IPS-20b (cell line): ENCODE data around the gene ZBTB17.

Experiments used
- H3K27ac ChIP-seq: one replicate; pipeline ENCODE4 v1.5.1; 2013; ENCODE audit warnings: low read length
- H3K27me3 ChIP-seq: 2 replicates; pipeline ENCODE4 v1.6.1; 2013; ENCODE audit warnings: mild to moderate bottlenecking, low read length, inconsistent platforms; ENCODE audit not compliant: insufficient read depth
- H3K36me3 ChIP-seq: 2 replicates; pipeline ENCODE4 v1.6.1; 2013; ENCODE audit warnings: low read depth, mild to moderate bottlenecking, inconsistent platforms, low read length, moderate library complexity; ENCODE audit not compliant: insufficient read depth
- H3K4me1 ChIP-seq: 2 replicates; pipeline ENCODE4 v1.6.1; 2013; ENCODE audit warnings: mild to moderate bottlenecking, control low read depth, inconsistent platforms, low read length, moderate library complexity; ENCODE audit not compliant: insufficient read depth
- H3K4me3 ChIP-seq: 2 replicates; pipeline ENCODE4 v1.5.1; 2013; ENCODE audit warnings: mild to moderate bottlenecking, low read length, inconsistent platforms
- H3K9ac ChIP-seq: 2 replicates; pipeline ENCODE4 v1.6.1; 2013; ENCODE audit warnings: low read depth, mild to moderate bottlenecking, inconsistent platforms, low read length, moderate library complexity
- H3K9me3 ChIP-seq: 2 replicates; pipeline ENCODE4 v1.6.1; 2013; ENCODE audit warnings: mild to moderate bottlenecking, low read depth, low read length, inconsistent platforms; ENCODE audit not compliant: insufficient read depth

Gene ZBTB17

DNA sequence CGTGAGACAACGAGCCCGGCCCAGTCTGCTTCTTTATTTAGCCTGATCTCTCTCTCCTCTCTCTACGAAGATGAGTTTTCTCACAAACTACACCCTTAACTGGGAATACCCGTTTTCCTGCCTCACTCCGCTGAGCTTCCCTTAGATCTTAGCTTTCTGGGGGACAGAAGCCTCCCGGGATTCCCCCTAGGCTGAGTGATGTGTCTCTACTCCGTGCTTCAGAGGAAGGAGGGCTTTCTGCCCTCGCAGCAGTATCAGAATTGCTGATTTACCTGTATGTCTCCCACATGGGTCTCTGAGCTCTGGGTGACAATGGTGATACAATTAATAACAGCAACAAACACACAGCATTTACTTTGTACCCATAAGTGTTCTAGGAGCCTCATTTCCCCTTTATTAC, 1.0 kb downstream of the ZBTB17 start:
- peaks cover 3% of the 10 kb centered on the region; the same call in 1 of the 2 replicates for H3K9me3 ChIP-seq
- H3K27ac ChIP-seq = no peak overlapping the region
- H3K36me3 ChIP-seq = peaks cover 16% of the 10 kb centered on the region
- peak overlapping the region; percentile 72; the same call in 1 of the 2 replicates for H3K9ac ChIP-seq
- peak overlapping the region; percentile 89 for H3K4me3 ChIP-seq
- peaks cover 3% of the 10 kb centered on the region; the same call in 1 of the 2 replicates for H3K4me1 ChIP-seq
- no peaks in the 10 kb centered on the region for H3K27me3 ChIP-seq

DNA sequence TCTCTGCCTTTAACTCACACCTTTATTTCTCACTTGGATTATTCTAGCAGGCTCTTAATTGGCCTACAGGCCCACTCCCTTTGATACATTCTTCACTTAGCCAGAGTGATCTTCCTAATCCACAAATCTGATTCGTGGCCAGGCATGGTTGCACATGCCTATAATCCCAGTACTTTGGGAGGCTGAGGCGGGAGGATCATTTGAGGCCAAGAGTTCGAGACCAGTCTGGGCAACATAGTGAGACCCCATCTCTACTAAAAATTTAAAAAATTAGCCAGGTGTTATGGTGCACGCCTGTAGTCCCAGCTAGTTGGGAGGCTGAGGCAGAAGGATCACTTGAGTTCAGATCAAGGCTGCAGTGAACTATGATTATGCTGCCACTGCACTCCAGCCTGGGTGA, 2.1 kb downstream of the ZBTB17 start:
- Histone ChIP-seq H3K9ac (no peak overlapping the region), H3K9me3 (peaks cover 6% of the 10 kb centered on the region; the same call in 1 of the 2 replicates), H3K4me3 (no peak overlapping the region), H3K36me3 (peaks cover 22% of the 10 kb centered on the region), H3K27me3 (no peaks in the 10 kb centered on the region), H3K4me1 (peaks cover 3% of the 10 kb centered on the region; the same call in 1 of the 2 replicates), H3K27ac (no peak overlapping the region)

DNA sequence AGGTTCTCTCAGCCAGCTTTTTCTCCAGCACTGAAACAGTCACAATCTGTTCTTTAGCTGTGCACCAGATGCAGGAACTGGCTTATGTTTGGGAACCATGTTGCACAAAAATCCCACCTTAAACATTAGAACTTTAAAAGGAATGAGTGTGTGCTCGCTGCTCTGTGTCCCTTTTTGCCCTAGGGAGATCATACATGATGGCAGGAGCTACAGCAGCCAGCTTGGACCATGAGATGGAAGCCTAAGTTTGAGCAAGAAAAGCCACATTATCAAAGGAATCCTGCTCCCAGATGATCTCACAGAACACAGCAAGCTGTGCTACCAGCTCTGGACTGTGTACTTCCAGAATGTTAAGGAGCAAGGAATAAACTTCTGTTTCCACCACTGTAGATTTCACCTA, 3.5 kb downstream of the ZBTB17 start:
- Histone ChIP-seq H3K4me1 (peaks cover 3% of the 10 kb centered on the region; the same call in 1 of the 2 replicates), H3K9me3 (peaks cover 6% of the 10 kb centered on the region; the same call in 1 of the 2 replicates), H3K9ac (no peak overlapping the region), H3K27ac (no peak overlapping the region), H3K4me3 (no peak overlapping the region), H3K36me3 (peaks cover 24% of the 10 kb centered on the region), H3K27me3 (no peaks in the 10 kb centered on the region)

DNA sequence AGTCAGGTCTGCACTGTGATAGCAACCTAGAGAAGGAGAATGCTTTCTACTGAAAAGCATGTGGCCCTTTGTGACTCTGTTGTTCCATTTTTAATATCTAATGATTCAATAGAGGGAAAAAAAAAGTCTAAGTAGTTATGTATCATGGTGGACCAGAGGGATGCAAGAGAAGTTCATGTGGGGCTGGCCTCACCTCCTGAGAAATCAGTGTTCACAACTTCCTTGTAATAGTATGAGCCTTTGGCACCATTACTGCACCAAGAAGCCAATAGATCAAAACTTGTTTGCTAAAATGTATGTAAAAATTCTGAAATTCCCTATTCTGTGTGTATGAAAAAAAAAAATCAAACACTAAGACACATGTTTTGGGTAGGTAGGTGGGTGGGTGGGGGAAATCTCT, 5.0 kb downstream of the ZBTB17 start:
- Histone ChIP-seq H3K27ac (no peak overlapping the region), H3K9me3 (peaks cover 6% of the 10 kb centered on the region; the same call in 1 of the 2 replicates), H3K27me3 (no peaks in the 10 kb centered on the region), H3K9ac (no peak overlapping the region), H3K4me3 (no peak overlapping the region), H3K4me1 (peaks cover 3% of the 10 kb centered on the region; the same call in 1 of the 2 replicates), H3K36me3 (peaks cover 24% of the 10 kb centered on the region)

DNA sequence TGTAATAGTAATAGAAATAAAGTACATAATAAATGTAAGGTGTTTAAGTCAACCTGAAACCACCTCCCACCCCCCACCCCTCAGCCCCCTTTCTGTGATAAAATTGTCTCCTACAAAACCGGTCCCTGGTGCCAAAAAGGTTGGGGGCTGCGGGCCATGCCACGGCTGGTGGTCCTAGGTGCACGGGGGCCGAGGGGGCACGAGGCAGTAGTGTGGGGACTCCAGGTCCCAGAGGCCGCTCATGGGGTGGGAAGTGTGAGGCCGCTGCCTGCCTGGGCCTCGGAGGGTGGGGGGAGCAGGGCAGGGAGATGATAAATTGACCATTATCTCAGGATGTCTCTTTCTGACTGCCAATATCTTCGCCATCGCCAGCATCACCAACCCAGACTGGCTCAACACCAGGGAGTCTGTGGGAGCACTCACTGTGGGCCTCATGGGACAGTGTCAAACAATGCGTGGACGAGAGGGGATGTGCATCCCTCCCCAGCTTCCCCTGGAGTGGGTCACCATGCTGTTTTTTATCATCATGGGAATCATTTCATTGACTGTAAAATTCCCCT, 6.5 kb downstream of the ZBTB17 start:
- H3K27ac ChIP-seq = no peak overlapping the region
- no peak overlapping the region for H3K9ac ChIP-seq
- H3K27me3 ChIP-seq = no peaks in the 10 kb centered on the region
- peaks cover 27% of the 10 kb centered on the region for H3K36me3 ChIP-seq
- H3K4me1 ChIP-seq = no peaks in the 10 kb centered on the region
- no peak overlapping the region for H3K4me3 ChIP-seq
- H3K9me3 ChIP-seq = peaks cover 6% of the 10 kb centered on the region; the same call in 1 of the 2 replicates

DNA sequence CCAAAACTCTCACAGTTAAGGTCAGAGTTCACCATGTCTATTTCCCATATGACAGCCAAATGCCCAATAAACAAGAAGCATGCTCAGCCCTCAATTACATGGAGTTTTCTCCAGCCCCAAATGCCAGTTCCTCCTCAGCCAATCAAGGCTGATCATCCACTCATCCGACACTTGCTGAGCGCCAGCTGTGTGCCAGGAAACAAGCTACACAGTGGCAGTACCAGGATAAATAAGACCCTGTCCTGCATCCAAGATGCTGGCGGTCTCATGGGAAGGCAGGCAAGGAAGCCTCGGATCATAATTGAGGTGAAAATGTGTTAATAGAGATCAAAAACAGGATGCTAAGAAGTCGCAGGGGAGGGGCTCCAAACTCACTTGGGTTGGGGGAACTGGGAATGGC, 7.7 kb downstream of the ZBTB17 start:
- H3K36me3 ChIP-seq = peaks cover 27% of the 10 kb centered on the region
- H3K27me3 ChIP-seq = no peaks in the 10 kb centered on the region
- H3K27ac ChIP-seq = no peak overlapping the region
- no peak overlapping the region for H3K9ac ChIP-seq
- peaks cover 6% of the 10 kb centered on the region; the same call in 1 of the 2 replicates for H3K9me3 ChIP-seq
- H3K4me1 ChIP-seq = no peaks in the 10 kb centered on the region
- no peak overlapping the region for H3K4me3 ChIP-seq

DNA sequence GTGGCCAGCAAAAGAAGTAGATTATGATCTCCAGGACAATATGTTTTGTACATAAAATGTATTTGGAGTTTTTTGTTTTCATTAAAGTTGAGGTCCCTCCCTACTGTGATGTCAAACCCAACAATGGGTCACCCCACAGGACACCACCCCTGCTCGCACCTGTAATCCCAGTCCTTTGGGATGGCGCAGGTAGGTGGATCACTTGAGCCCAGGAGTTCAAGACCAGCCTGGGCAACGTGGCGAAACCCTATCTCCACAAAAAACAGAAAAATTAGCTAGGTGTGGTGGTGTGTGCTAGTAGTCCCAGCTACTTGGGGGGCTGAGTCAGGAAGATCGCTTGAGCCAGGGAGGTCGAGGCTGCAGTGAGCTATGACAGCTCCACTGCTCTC, 9.0 kb downstream of the ZBTB17 start:
- no peak overlapping the region for H3K4me3 ChIP-seq
- no peak overlapping the region for H3K27ac ChIP-seq
- peaks cover 15% of the 10 kb centered on the region for H3K36me3 ChIP-seq
- H3K9me3 ChIP-seq = peaks cover 6% of the 10 kb centered on the region; the same call in 1 of the 2 replicates
- H3K4me1 ChIP-seq = no peaks in the 10 kb centered on the region
- peaks cover 6% of the 10 kb centered on the region for H3K27me3 ChIP-seq
- no peak overlapping the region for H3K9ac ChIP-seq

DNA sequence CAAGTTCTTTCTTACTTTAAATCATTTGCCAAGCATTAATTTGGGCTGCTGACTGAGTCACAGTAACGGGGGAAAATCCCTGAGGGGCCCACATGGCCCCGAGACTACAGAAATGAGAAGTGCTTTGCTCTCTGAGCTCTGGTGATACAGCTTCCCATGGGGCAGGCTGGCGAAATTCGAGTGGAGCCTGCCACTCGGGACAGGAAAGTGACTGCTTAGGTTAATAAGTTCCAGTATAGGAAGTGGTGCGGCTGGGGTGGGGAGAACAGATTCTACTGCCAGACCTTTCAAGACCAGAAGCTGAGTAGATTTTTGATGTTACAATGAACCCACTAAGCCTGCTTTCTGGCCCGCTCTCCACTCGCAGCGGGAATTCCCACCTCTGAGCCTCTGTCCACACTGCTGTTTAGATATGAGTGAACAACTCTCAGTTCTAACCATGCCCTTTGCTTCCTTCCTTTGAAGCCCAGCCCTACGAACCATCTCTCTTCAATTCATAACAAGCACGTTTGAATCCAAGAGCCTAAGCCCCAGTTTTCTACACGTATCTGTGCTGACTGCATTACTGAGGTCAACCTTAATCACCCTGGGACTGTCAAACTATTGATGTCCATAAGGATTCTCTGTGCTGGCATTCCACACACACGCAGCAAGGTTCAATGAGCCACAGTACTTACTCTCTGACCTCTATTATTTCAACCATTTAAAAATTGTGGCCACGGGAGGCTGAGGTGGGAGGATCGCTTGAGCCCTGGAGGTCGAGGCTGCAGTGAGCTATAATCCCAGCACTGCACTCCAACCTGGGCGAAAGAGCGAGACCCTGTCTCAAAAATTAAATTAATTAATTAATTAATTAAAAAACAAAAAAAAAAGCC, 9.6 kb downstream of the ZBTB17 start:
- Histone ChIP-seq H3K27me3 (peaks cover 6% of the 10 kb centered on the region), H3K4me1 (peaks cover 2% of the 10 kb centered on the region; the same call in 1 of the 2 replicates), H3K9me3 (peaks cover 6% of the 10 kb centered on the region; the same call in 1 of the 2 replicates), H3K27ac (no peak overlapping the region), H3K4me3 (no peak overlapping the region), H3K36me3 (peaks cover 14% of the 10 kb centered on the region), H3K9ac (no peak overlapping the region)

DNA sequence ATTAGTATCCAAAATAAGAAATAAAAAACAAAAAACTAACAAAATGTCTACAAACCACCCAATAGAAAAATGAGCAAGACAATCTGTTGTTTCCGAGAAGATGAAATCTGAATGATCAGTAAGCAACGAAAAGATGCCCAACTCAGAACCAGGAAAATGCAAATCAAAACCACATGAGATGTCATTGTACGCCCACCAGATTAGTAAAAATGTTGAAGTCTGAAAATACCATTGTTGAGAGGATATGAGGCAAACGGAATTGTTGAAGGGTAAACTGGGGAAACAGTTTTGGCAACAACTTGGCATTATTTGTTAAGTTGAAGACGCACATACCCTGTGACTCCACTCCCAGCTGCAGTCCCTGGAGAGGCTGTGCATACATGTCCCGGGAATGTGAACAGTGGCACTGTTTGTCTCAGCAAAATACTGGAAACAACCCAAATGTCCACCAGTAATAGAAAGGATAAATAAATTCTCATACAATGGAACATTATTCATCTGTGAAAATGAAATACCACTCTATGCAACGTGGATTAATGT, 10.6 kb downstream of the ZBTB17 start:
- H3K4me3 ChIP-seq = no peak overlapping the region

DNA sequence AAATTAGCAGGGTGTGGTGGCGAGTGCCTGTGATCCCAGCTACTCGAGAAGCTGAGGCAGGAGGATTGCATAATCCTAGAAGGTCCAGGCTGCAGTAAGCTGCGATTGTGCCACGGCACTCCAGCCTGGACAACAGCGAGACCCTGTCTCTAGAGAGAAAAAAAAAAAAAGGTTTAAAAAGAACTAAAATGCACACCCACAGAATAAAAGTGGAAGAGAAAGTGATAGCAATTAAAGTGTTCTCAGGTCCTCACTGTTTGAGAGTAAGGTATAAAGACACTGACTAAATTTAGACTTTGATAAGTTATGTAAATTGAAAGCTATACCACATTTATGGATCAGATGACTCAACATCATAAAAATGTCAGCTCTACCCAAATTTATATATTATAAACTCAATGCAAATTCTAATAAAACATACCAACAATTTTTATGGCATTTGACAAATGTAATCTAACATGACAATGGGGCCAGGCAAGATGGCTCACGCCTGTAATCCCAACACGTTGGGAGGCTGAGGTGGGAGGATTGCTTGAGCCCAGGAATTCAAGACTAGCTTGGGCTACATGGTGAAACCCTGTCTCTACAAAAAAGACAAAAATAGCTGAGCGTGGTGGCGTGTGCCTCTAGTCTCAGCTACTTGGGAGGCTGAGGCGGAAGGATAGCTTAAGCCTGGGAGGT, 11.8 kb downstream of the ZBTB17 start:
- Histone ChIP-seq H3K4me3 (no peak overlapping the region), H3K27ac (no peak overlapping the region), H3K9me3 (no peaks in the 10 kb centered on the region)

More for the DNA sequence above, 10.6 kb downstream of the ZBTB17 start:
- Histone ChIP-seq H3K9me3 (peaks cover 6% of the 10 kb centered on the region; the same call in 1 of the 2 replicates), H3K27me3 (peaks cover 16% of the 10 kb centered on the region), H3K36me3 (peaks cover 14% of the 10 kb centered on the region), H3K9ac (no peak overlapping the region), H3K27ac (no peak overlapping the region), H3K4me1 (peaks cover 6% of the 10 kb centered on the region; the same call in 1 of the 2 replicates)

DNA sequence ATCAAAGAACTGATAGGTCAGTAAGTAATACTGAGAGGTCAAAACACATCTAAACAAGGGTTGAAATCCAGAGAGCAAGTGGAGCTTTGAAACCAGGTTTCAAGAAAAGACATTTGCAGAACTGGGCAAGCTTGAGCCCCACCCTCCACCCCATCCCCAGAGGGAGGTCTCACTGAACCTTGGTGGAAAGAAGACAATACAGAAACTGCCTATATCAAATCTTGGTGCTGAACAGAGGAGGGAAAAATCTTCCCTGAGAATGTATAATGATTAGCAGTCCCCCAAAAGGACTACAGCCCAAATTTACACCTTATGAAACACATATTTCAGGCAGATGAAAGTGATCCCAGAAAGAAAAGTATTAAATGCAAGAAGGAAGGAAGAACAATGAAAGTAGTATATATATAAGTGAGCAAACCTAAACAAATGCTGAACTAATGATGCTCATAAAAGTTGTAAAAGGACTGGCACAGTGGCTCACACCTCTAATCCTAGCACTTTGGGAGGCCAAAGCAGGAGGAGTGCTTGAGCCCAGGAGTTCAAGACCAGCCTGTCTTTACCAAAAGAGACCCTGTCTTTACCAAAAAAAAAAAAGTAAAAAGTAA, 12.4 kb downstream of the ZBTB17 start:
- Histone ChIP-seq H3K9ac (no peak overlapping the region), H3K4me3 (no peak overlapping the region), H3K27ac (no peak overlapping the region), H3K4me1 (peaks cover 10% of the 10 kb centered on the region), H3K27me3 (peaks cover 22% of the 10 kb centered on the region), H3K9me3 (no peaks in the 10 kb centered on the region), H3K36me3 (0 out of 2 replicates have a peak, but pooled peaks cover 3% of the 10 kb centered on the region)

More for the DNA sequence above, 11.8 kb downstream of the ZBTB17 start:
- Histone ChIP-seq H3K27me3 (peaks cover 22% of the 10 kb centered on the region), H3K9ac (no peak overlapping the region), H3K4me1 (peaks cover 6% of the 10 kb centered on the region; the same call in 1 of the 2 replicates), H3K36me3 (peaks cover 7% of the 10 kb centered on the region; the same call in 1 of the 2 replicates)
